ENCODE results near the gene APOL4.
"Not testable (repeated sequence)": the region's sequence is repeated elsewhere in the genome, so short reads cannot be mapped to it uniquely, and the experiment has no call there.

Gene APOL4

GRCh38 chr22:36184433-36185025 is 17.1 kb downstream of the APOL4 start:
- peak; percentile 27 for DNase-seq (ENCODE audit: low spot score)

- no peak for DNase-seq (ENCODE audit: low spot score)
These were observed 18.2 kb downstream of the APOL4 start for GRCh38 chr22:36183446-36183845.

GRCh38 chr22:36182857-36183256 is 18.8 kb downstream of the APOL4 start:
- no peak for DNase-seq (ENCODE audit: low spot score)

GRCh38 chr22:36182056-36182455 is 19.6 kb downstream of the APOL4 start:
- no peak for DNase-seq (ENCODE audit: low spot score)

- DNase-seq (ENCODE audit: low spot score): no peak
These were observed 20.7 kb downstream of the APOL4 start for GRCh38 chr22:36180928-36181327.

- peak; percentile 42 for DNase-seq (ENCODE audit: low spot score)
These were observed 21.4 kb downstream of the APOL4 start for GRCh38 chr22:36180038-36180880.

GRCh38 chr22:36177160-36177559 is 24.4 kb downstream of the APOL4 start:
- no peak for DNase-seq (ENCODE audit: low spot score)

- DNase-seq (ENCODE audit: low spot score): no peak
These were observed 25.7 kb downstream of the APOL4 start for GRCh38 chr22:36175892-36176291.

- no peak for DNase-seq (ENCODE audit: low spot score)
These were observed 29.7 kb downstream of the APOL4 start for GRCh38 chr22:36171941-36172340.

- DNase-seq (ENCODE audit: low spot score): no peak
These were observed 34.9 kb downstream of the APOL4 start for GRCh38 chr22:36166518-36167220.

GRCh38 chr22:36166086-36166485 is 35.5 kb downstream of the APOL4 start:
- no peak for DNase-seq (ENCODE audit: low spot score)

- DNase-seq (ENCODE audit: low spot score): no peak
These were observed 36.5 kb downstream of the APOL4 start for GRCh38 chr22:36165141-36165540.

GRCh38 chr22:36164621-36165020 is 37.0 kb downstream of the APOL4 start:
- DNase-seq (ENCODE audit: low spot score): no peak

- DNase-seq (ENCODE audit: low spot score): no peak
These were observed 38.1 kb downstream of the APOL4 start for GRCh38 chr22:36163497-36163896.

GRCh38 chr22:36162127-36163034 is 39.2 kb downstream of the APOL4 start:
- no peak for DNase-seq (ENCODE audit: low spot score)

- not testable (repeated sequence) for DNase-seq (ENCODE audit: low spot score)
These were observed 39.8 kb downstream of the APOL4 start for GRCh38 chr22:36161793-36162126.

GRCh38 chr22:36160499-36160942 is 41.1 kb downstream of the APOL4 start, which contains the start of gene APOL3:
Gene APOL3, minus strand, starts transcription at chr22:36160755. Its CDS starts 11,700 bp downstream, at chr22:36149055.
- DNase-seq (ENCODE audit: low spot score): no peak

- DNase-seq (ENCODE audit: low spot score): peak; percentile 4
These were observed 44.8 kb downstream of the APOL4 start for GRCh38 chr22:36156515-36157419.

GRCh38 chr22:36156119-36156514 is 45.5 kb downstream of the APOL4 start:
- no peak for DNase-seq (ENCODE audit: low spot score)

- DNase-seq (ENCODE audit: low spot score): no peak
These were observed 45.9 kb downstream of the APOL4 start for GRCh38 chr22:36155702-36156101.
